HUES6 (cell line): Measurements from ENCODE around the gene ARPP19.
"Not testable (repeated sequence)": the region's sequence is repeated elsewhere in the genome, so short reads cannot be mapped to it uniquely, and the experiment has no call there.

Experiments
- H3K27ac ChIP-seq: 2 replicates; pipeline ENCODE4 v1.7.0; 2013; ENCODE audit warnings: low read depth, mild to moderate bottlenecking, low read length, inconsistent platforms
- H3K27me3 ChIP-seq: 2 replicates; pipeline ENCODE4 v1.6.1; 2013; ENCODE audit warnings: low read length; ENCODE audit not compliant: control insufficient read depth, insufficient read depth
- H3K36me3 ChIP-seq: 2 replicates; pipeline ENCODE4 v1.6.1; 2013; ENCODE audit warnings: low read length; ENCODE audit not compliant: control insufficient read depth, insufficient read depth
- H3K4me1 ChIP-seq: 2 replicates; pipeline ENCODE4 v1.6.1; 2013; ENCODE audit warnings: low read length; ENCODE audit not compliant: control insufficient read depth, insufficient read depth
- H3K4me3 ChIP-seq: 2 replicates; pipeline ENCODE4 v1.5.1; 2013; ENCODE audit warnings: low read depth, low read length
- H3K9ac ChIP-seq: one replicate; pipeline ENCODE4 v1.6.1; 2013; ENCODE audit warnings: mild to moderate bottlenecking, low read length
- H3K9me3 ChIP-seq: 2 replicates; pipeline ENCODE4 v1.6.1; 2013; ENCODE audit warnings: low read depth, low read length; ENCODE audit not compliant: control insufficient read depth, insufficient read depth

ARPP19 gene

DNA sequence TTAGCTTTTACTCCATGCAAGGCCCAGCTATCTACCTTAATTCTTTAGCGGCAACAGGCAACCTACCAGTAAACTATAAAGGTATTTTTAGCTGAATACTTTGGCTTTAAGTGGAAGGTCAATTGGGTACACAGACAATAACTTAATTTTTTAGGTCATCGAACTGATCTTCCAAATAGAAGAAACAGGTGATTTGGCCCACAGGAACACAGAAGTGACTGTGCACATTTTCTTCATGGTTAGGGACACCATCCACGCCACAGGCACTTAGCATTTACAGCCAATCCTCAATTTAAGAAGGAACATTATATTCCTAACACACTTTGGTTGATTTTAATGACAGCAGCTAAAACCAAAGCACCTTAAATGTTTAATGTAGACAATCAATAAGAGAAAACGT is 1.9 kb downstream of the ARPP19 start:
- H3K36me3 ChIP-seq, result peaks cover 4% of the 10 kb centered on the region; the same call in 1 of the 2 replicates
- peak overlapping the region; percentile 93 for H3K4me3 ChIP-seq
- H3K27ac ChIP-seq, result no peak overlapping the region

DNA sequence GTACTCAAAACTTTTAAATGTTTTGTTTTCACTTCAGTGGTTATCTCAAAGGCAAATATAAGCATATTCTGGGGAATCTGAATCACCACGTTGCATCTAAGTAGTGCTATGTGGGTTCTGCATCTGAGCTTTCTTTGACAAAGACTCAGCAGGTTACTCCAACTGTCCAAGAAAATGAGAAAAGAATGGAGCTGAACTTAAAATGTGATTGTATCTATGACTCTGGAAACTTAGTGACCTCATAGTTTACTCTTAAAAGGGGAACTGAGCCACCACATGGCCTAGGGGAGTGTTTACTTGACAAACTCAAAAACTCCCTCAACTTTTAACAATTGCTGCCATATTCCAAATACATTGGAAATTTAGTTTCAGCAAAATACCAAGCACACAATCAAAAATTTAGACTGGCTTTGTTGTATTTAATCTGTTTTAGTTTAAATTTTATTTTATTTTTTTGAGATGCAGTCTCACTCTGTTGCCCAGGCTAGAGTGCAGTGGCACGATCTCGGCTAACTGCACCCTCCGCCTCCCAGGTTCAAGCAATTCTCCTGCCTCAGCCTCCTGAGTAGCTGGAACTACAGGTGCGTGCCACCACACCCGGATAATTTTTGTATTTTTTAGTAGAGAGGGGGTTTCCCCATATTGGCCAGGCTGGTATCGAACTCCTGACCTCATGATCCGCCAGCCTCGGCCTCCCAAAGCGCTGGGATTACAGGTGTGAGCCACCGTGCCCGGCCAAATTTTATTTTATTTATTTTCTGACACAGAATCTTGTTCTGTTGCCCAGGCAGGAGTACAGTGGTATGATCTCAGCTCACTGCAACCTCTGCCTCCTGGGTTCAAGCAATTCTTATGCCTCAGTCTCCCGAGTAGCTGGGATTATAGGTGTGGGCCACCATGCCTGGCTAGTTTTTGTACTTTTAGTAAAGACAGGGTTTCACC is 3.1 kb downstream of the ARPP19 start:
- H3K27ac ChIP-seq, H3K9ac ChIP-seq, H3K9me3 ChIP-seq, H3K36me3 ChIP-seq, H3K4me1 ChIP-seq, H3K27me3 ChIP-seq, H3K4me3 ChIP-seq: not testable (repeated sequence)

More for the DNA sequence above, 1.9 kb downstream of the ARPP19 start:
- H3K27me3 ChIP-seq, result no peaks in the 10 kb centered on the region
- peaks cover 8% of the 10 kb centered on the region for H3K4me1 ChIP-seq
- no peaks in the 10 kb centered on the region for H3K9me3 ChIP-seq
- H3K9ac ChIP-seq, result no peak overlapping the region

DNA sequence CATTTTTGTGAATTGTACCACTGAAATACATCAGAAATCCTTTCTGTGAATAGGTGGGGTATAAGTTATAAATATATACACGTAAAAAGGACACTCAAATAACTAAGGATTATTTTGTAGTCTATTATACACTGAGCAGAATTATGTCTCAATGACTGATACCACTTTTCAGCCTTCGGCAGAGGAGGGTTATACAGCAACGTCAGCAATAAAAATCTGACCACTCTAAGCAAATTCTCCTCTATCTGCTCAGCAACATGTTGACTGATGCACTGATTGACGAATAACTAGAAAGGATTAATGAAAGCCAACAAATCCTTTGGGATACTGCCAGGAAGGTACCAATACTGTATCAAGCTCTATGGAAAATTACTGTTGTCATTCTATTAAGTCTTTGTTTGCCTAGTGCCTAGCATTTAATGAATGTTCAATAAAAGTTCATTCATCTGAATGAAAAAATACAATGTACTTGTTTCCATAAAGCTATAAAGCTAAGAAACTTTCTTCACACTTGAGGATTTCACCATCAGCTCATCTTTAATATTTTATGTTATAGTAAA is 5.2 kb downstream of the ARPP19 start:
- no peak overlapping the region for H3K9ac ChIP-seq
- 0 out of 2 replicates have a peak, but pooled peaks cover 3% of the 10 kb centered on the region for H3K4me1 ChIP-seq
- no peaks in the 10 kb centered on the region for H3K27me3 ChIP-seq
- no peak overlapping the region for H3K27ac ChIP-seq
- no peak overlapping the region for H3K4me3 ChIP-seq
- H3K9me3 ChIP-seq, result no peaks in the 10 kb centered on the region
- peaks cover 11% of the 10 kb centered on the region; the same call in 1 of the 2 replicates for H3K36me3 ChIP-seq

DNA sequence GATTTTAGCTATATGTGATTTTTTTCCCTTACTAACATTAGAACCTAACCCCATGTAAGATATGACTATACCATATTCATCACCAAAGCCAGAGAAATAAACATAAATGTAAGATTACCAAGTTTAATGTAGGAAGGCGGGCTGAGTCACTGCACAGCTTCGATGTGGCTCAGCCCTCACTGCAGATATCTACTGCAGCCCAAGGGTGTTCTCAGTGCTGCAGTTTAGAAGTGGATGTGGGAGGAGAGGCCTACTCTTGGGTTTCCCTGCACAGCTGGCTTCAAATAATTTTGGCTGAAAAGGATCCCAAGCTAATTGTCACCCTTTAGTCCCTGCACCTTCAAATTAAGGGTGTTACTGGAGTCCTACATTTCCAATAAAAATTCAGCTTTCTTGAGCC is 9.3 kb downstream of the ARPP19 start:
- Histone ChIP-seq H3K27ac (no peak overlapping the region), H3K4me3 (no peak overlapping the region), H3K9me3 (no peaks in the 10 kb centered on the region), H3K36me3 (peaks cover 37% of the 10 kb centered on the region), H3K27me3 (no peaks in the 10 kb centered on the region), H3K9ac (no peak overlapping the region), H3K4me1 (no peaks in the 10 kb centered on the region)

DNA sequence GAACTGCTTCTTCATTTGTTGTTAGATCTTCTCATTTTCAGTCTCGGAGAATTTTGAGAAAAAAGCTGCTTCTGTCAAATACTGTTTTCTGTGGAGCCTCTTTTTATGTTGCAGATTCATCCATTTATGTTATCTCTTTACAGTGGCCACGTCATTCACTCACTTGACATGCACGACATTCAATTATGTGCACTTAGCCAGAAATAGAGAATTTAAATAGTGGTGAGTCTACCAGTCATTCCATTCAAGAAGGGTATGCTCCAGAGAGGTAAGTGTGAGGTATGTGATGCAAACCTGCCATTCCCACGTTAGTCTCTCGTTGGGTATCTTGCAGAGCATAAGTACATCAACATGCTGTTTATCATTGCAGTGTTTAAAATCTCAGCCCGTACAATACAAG is 9.8 kb downstream of the ARPP19 start:
- no peak overlapping the region for H3K4me3 ChIP-seq
- no peaks in the 10 kb centered on the region for H3K4me1 ChIP-seq
- H3K9me3 ChIP-seq, result no peaks in the 10 kb centered on the region
- no peak overlapping the region for H3K27ac ChIP-seq
- H3K9ac ChIP-seq, result no peak overlapping the region
- no peaks in the 10 kb centered on the region for H3K27me3 ChIP-seq
- H3K36me3 ChIP-seq, result peaks cover 40% of the 10 kb centered on the region

DNA sequence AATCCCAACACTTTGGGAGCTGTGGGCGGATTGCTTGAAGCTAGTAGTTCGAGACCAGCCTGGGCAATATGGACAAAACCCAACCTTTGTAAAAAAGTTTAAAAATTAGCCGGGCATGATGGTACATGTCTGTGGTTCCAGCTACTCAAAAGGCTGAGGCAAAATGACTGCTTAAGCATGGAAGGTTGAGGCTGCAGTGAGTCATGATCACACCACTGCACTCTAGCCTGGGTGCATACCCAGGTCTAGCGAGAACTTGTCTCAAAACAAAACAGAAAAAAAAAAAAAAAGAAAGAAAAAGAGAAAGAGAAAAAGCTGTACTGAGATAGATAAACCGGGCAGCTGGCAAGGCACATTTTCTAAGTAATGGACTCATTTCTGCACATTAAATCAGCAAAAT is 10.6 kb downstream of the ARPP19 start:
- H3K9me3 ChIP-seq, result no peaks in the 10 kb centered on the region
- H3K27ac ChIP-seq, result peak overlapping the region; percentile 61
- H3K27me3 ChIP-seq, result no peaks in the 10 kb centered on the region
- H3K4me3 ChIP-seq, result no peak overlapping the region
- H3K9ac ChIP-seq, result no peak overlapping the region
- peaks cover 47% of the 10 kb centered on the region for H3K36me3 ChIP-seq
- no peaks in the 10 kb centered on the region for H3K4me1 ChIP-seq

DNA sequence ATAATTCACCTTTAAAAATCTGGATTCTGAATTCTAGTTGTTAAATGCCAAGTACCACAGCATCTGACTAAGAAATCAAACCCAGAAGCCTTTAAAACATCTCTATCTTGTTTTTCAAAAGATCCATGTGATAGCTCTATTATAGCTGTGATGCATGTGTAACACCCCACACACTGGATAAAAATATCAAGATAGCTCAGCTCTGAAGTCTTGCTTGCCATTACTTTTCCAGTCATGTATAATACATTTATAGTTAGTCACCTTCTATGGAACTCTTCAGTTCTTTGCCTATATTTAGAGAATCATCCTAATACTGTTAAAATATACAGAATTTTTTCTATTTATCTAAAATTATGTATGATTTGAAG is 11.6 kb downstream of the ARPP19 start:
- no peak overlapping the region for H3K9ac ChIP-seq
- peaks cover 54% of the 10 kb centered on the region for H3K36me3 ChIP-seq
- no peaks in the 10 kb centered on the region for H3K27me3 ChIP-seq
- H3K4me3 ChIP-seq, result no peak overlapping the region
- no peaks in the 10 kb centered on the region for H3K4me1 ChIP-seq
- H3K9me3 ChIP-seq, result no peaks in the 10 kb centered on the region
- H3K27ac ChIP-seq, result no peak overlapping the region

DNA sequence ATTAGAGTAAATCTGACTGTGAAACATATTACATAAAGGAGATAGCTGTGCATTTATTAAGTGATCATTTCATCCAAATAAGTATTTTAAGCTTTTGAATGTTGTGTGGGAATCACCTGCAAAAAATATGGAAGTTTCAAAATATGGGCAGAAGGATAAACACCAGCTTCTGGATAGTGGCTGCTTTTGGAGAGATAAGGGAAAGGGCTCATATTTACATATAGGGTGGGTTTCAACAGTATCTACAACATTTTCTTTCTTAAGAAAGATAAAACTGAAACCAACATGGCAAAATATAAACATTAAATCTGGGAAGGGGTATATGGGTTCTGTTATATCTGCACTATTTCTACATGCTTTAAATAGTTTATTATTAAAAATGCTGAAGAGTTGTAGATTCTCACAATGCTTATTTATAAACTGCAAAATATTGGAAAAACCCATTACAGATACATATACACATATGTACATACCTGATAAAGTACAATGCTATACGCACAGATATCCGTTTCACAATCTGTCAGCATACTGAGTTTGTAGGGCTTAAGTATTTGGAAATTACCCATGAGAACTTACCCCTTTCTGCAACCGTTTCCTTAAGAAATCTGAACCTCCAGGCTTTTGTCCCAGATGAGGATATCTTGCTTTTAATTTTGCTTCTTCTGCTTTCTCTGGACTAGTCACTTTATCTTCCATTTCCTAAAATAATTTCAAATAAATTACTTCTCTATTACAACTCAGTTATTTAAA is 12.1 kb downstream of the ARPP19 start:
- no peak overlapping the region for H3K4me3 ChIP-seq
- peaks cover 59% of the 10 kb centered on the region for H3K36me3 ChIP-seq
- H3K27me3 ChIP-seq, result no peaks in the 10 kb centered on the region
- H3K9me3 ChIP-seq, result no peaks in the 10 kb centered on the region
- H3K9ac ChIP-seq, result no peak overlapping the region
- no peaks in the 10 kb centered on the region for H3K4me1 ChIP-seq
- H3K27ac ChIP-seq, result no peak overlapping the region

DNA sequence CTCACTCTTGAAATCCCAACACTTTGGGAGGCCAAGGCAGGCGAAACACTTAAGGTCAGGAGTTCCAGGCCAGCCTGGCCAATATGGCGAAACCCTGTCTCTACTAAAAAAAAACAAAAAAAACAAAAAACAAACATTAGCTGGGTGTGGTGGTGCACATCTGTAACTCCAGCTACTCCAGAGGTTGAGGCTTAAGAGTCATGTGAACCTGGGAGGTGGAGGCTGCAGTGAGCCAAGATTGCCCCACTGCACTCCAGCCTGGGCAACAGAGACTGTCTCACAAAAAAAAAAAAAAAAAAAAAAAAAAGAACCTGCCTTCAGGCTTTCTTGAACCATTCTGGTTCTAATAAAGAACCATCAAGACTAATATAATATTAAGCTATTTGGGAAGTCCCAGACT is 16.5 kb downstream of the ARPP19 start:
- Histone ChIP-seq H3K36me3 (peaks cover 92% of the 10 kb centered on the region), H3K27ac (no peak overlapping the region), H3K27me3 (no peaks in the 10 kb centered on the region), H3K4me3 (no peak overlapping the region), H3K9me3 (no peaks in the 10 kb centered on the region), H3K9ac (no peak overlapping the region), H3K4me1 (no peaks in the 10 kb centered on the region)

DNA sequence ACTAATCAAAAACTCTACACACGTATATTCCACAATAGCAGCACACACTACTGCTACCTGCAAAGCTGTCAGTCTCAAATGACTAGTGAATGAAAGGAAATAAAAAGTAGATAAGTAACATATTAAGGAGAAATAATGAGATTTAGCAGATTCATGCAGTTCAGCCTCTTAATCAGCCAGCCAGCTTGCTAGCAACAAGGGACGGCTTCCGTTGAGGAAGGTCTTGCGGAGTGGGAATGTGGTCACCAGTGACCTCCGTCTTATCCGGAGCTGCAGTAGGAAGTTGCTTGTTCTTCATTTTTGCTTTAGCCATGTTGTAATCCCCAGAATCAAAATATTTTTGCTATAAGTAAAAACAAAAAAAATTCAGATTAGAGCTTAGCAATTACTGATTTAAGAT is 17.1 kb downstream of the ARPP19 start:
- Histone ChIP-seq H3K27me3 (no peaks in the 10 kb centered on the region), H3K4me1 (no peaks in the 10 kb centered on the region), H3K36me3 (peaks cover 91% of the 10 kb centered on the region), H3K9ac (no peak overlapping the region), H3K27ac (no peak overlapping the region), H3K4me3 (no peak overlapping the region), H3K9me3 (no peaks in the 10 kb centered on the region)

DNA sequence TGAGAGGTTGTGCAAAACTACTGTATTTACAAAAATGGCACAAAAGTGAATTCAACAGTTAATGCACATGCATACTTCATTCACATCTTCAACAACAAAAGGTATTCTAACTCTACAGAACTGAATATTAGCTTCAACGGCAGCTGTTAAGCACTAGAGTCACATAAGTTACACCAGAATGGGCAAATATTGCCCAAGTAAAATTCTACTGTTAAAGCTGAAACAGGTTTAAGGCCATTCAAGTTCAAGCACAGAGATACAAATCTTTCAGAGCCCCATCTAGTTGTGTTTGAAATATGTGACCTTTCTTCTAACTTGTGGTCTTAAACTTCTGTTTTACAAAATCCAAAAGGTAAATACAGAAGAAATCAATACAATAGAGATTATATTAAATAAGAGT is 17.6 kb downstream of the ARPP19 start:
- not testable (repeated sequence) for H3K4me1 ChIP-seq, H3K4me3 ChIP-seq, H3K9me3 ChIP-seq, H3K9ac ChIP-seq, H3K27me3 ChIP-seq, H3K27ac ChIP-seq
- H3K36me3 ChIP-seq, result peaks cover 91% of the 10 kb centered on the region
